CD4-positive, alpha-beta T cell treated with Interferon alpha-2 for 1 hour (primary cell): ENCODE measurements around the gene TMEM53.
"Not testable (repeated sequence)": the region's sequence is repeated elsewhere in the genome, so short reads cannot be mapped to it uniquely, and the experiment has no call there.

Experiments used
- DNase-seq, 2 donors: peaks; one replicate each; pipeline ENCODE4 v3.0.0-alpha.2; 2020 to 2022

Gene TMEM53

GRCh38 chr1:44674113-44675000 lies at the start of gene TMEM53, which contains the start of gene ARMH1:
Gene TMEM53, minus strand, starts transcription at chr1:44674481. Its CDS starts 90 bp downstream, at chr1:44674391.
Gene ARMH1, plus strand, starts transcription at chr1:44674714. Its CDS starts 14,984 bp downstream, at chr1:44689698.
- peak; percentile 99 for DNase-seq

- DNase-seq, result peak; percentile 50 to 57
Measured at GRCh38 chr1:44723496-44724295, 49.4 kb upstream of the TMEM53 start.

- DNase-seq, result no peak
Measured at GRCh38 chr1:44723064-44723463, 48.8 kb upstream of the TMEM53 start.

GRCh38 chr1:44721485-44722361 lies 47.4 kb upstream of the TMEM53 start:
- peak; percentile 89 to 90 for DNase-seq

GRCh38 chr1:44720281-44720680 lies 46.0 kb upstream of the TMEM53 start:
- no peak for DNase-seq

- DNase-seq, result no peak
Measured at GRCh38 chr1:44719318-44719717, 45.0 kb upstream of the TMEM53 start.

GRCh38 chr1:44718091-44718490 lies 43.8 kb upstream of the TMEM53 start:
- no peak for DNase-seq

GRCh38 chr1:44717653-44718052 lies 43.4 kb upstream of the TMEM53 start:
- no peak for DNase-seq

GRCh38 chr1:44717156-44717555 lies 42.9 kb upstream of the TMEM53 start:
- DNase-seq, result no peak

- peak; percentile 72 to 83 for DNase-seq
Measured at GRCh38 chr1:44714944-44715571, 40.8 kb upstream of the TMEM53 start.

GRCh38 chr1:44714532-44714931 lies 40.3 kb upstream of the TMEM53 start:
- no peak for DNase-seq

- no peak for DNase-seq
Measured at GRCh38 chr1:44713321-44713781, 39.1 kb upstream of the TMEM53 start.

- DNase-seq, result peak; percentile 35 to 69
Measured at GRCh38 chr1:44707959-44708831, 33.9 kb upstream of the TMEM53 start.

- DNase-seq, result no peak
Measured at GRCh38 chr1:44707112-44707881, 33.0 kb upstream of the TMEM53 start.

GRCh38 chr1:44705938-44706337 lies 31.7 kb upstream of the TMEM53 start:
- no peak for DNase-seq

GRCh38 chr1:44705470-44705869 lies 31.2 kb upstream of the TMEM53 start:
- DNase-seq, result no peak

GRCh38 chr1:44701141-44701573 lies 26.9 kb upstream of the TMEM53 start:
- no peak for DNase-seq

- no peak for DNase-seq
Measured at GRCh38 chr1:44700573-44700972, 26.3 kb upstream of the TMEM53 start.

GRCh38 chr1:44699375-44699774 lies 25.1 kb upstream of the TMEM53 start:
- DNase-seq, result not testable (repeated sequence)

GRCh38 chr1:44698138-44698537 lies 23.9 kb upstream of the TMEM53 start:
- DNase-seq, result no peak
